Osteocyte (in vitro differentiated cells): Measurements from ENCODE around the gene OLIG1. TPM values are rescaled to one million over a fixed set of nuclear protein-coding genes. Genes with fewer than 3 reads are reported as not detected.

Experiments
- DNase-seq: peaks from one replicate; pipeline ENCODE4 v3.0.0; 2021; ENCODE audit warnings: mixed read lengths; ENCODE audit not compliant: unreplicated experiment; ENCODE audit errors: extremely low spot score
- H3K27ac Mint-ChIP-seq: one replicate; pipeline ENCODE4 v1.8.0; 2021; ENCODE audit warnings: mild to moderate bottlenecking, mixed read lengths; ENCODE audit not compliant: unreplicated experiment
- H3K27me3 Mint-ChIP-seq: one replicate; pipeline ENCODE4 v1.8.0; 2021; ENCODE audit warnings: mixed read lengths; ENCODE audit not compliant: unreplicated experiment
- H3K36me3 Mint-ChIP-seq: one replicate; pipeline ENCODE4 v1.8.0; 2021; ENCODE audit warnings: mixed read lengths; ENCODE audit not compliant: unreplicated experiment
- H3K4me1 Mint-ChIP-seq: one replicate; pipeline ENCODE4 v1.8.0; 2021; ENCODE audit warnings: mixed read lengths; ENCODE audit not compliant: unreplicated experiment
- H3K4me3 Mint-ChIP-seq: one replicate; pipeline ENCODE4 v1.8.0; 2021; ENCODE audit warnings: mild to moderate bottlenecking, moderate library complexity, mixed read lengths; ENCODE audit not compliant: unreplicated experiment
- H3K9me3 Mint-ChIP-seq: one replicate; pipeline ENCODE4 v1.8.0; 2021; ENCODE audit warnings: mixed read lengths; ENCODE audit not compliant: unreplicated experiment
- CTCF ChIP-seq: fragments of 200-600 bp; sonication (generic); IDR thresholded peaks from 2 replicates; pipeline ENCODE4 v1.5.0; 2021; ENCODE audit warnings: antibody characterized with exemption, mild to moderate bottlenecking, moderate library complexity
- total RNA-seq: library from RNA; stranded (reverse); gene quantifications from 2 replicates; pipeline ENCODE4 v1.2.1, GENCODE V29; 2021

Gene OLIG1
- total RNA-seq, 1 donor from 2014 or later = not detected

- Mint-ChIP-seq H3K36me3 (no peaks in the 10 kb centered on the region), H3K4me3 (no peak overlapping the region), H3K9me3 (no peaks in the 10 kb centered on the region), H3K4me1 (peaks cover 2% of the 10 kb centered on the region), H3K27ac (no peak overlapping the region), H3K27me3 (peaks cover 53% of the 10 kb centered on the region)
- no peak for TF ChIP-seq CTCF
- DNase-seq = no peak
Observed at GRCh38 chr21:33078907-33079582, 9.1 kb downstream of the OLIG1 start.

DNA sequence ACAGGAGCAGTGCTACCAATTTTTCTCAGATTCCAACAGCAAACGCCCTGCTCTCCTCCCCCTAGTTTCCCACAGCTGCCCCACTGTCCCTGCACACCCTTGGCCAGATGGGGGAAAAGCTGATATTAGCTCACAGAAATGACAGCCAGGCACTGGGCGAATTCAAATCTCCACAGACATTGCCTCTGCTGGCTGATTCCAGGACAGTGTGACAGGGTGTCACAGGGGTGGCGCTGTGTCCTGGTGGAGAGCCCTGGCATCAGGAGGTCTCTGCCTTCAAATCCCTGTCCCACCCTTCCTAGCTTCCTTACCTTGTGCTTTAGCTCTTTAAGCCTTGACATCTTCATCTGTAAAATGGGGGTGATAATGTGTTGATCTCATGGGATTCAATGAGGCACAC is 10.4 kb downstream of the OLIG1 start:
- no peaks in the 10 kb centered on the region for H3K9me3 Mint-ChIP-seq
- DNase-seq = no peak
- H3K36me3 Mint-ChIP-seq = no peaks in the 10 kb centered on the region
- peaks cover 43% of the 10 kb centered on the region for H3K27me3 Mint-ChIP-seq
- TF ChIP-seq CTCF = no peak
- H3K4me1 Mint-ChIP-seq = peaks cover 2% of the 10 kb centered on the region
- no peak overlapping the region for H3K27ac Mint-ChIP-seq
- H3K4me3 Mint-ChIP-seq = no peak overlapping the region

- no peak overlapping the region for H3K4me3 Mint-ChIP-seq
- H3K4me1 Mint-ChIP-seq = peaks cover 2% of the 10 kb centered on the region
- H3K9me3 Mint-ChIP-seq = no peaks in the 10 kb centered on the region
- no peak for TF ChIP-seq CTCF
- no peak for DNase-seq
- H3K27ac Mint-ChIP-seq = no peak overlapping the region
- H3K36me3 Mint-ChIP-seq = no peaks in the 10 kb centered on the region
- peaks cover 41% of the 10 kb centered on the region for H3K27me3 Mint-ChIP-seq
Observed at GRCh38 chr21:33080776-33081175, 10.8 kb downstream of the OLIG1 start.

DNA sequence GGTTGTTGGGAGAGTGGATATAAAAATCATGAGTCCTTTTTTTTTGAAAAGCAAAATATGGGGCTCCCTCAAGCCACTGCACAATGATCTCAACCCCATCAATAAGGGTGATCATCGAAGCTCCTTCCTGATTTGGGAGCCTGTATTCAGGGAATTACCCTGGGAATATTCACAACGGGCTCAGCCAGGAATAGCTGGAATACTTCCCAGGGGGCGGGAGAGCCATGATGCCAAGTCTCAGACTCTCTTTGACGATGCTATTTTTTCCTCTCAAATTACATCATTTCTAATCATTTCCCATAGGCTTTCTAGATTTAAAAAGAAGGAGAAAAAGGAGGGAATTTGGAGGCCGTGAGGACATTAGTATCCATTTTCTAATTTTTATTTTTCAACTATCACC is 18.4 kb downstream of the OLIG1 start:
- H3K27ac Mint-ChIP-seq = no peak overlapping the region
- H3K9me3 Mint-ChIP-seq = no peaks in the 10 kb centered on the region
- DNase-seq = no peak
- peaks cover 34% of the 10 kb centered on the region for H3K27me3 Mint-ChIP-seq
- no peaks in the 10 kb centered on the region for H3K4me1 Mint-ChIP-seq
- H3K36me3 Mint-ChIP-seq = no peaks in the 10 kb centered on the region
- H3K4me3 Mint-ChIP-seq = no peak overlapping the region
- TF ChIP-seq CTCF = no peak

DNA sequence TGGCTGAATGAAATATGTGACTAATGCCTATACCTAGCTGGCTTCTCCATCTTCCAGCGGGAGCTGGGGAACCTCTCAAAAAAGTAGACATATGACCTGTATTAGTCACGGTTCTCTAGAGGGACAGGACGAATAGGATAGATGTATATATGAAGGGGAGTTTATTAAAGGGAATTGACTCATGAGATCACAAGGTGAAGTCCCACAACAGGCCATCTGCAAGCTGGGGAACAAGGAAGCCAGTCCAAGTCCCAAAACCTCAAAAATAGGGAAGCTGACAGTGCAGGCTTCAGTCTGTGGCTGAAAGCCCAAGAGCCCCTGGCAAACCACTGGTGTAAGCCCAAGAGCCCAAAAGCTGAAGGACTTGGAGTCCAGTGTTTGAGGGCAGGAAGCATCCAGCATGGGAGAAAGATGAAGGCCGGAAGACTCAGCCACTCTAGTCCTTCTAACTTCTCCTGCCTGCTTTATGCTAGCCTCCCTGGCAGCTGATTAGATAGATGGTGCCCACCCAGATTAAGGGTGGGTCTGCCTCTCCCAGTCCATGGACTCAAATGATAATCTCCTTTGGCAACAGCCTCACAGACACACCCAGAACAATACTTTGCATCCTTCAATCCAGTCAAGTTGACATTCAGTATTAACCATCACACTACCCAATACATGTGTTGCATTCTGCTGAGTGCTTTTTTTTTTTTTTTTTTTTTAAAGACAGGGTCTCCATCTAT is 19.6 kb downstream of the OLIG1 start:
- no peaks in the 10 kb centered on the region for H3K9me3 Mint-ChIP-seq
- no peak for DNase-seq
- no peak overlapping the region for H3K4me3 Mint-ChIP-seq
- H3K27me3 Mint-ChIP-seq = peaks cover 34% of the 10 kb centered on the region
- no peak overlapping the region for H3K27ac Mint-ChIP-seq
- H3K36me3 Mint-ChIP-seq = no peaks in the 10 kb centered on the region
- no peak for TF ChIP-seq CTCF
- H3K4me1 Mint-ChIP-seq = no peaks in the 10 kb centered on the region
